Transverse colon (tissue), 3 donors: ENCODE data around the gene PDZRN3.

ENCODE experiments used
- CTCF ChIP-seq, 5 experiments: fragments of 200-600 bp in 3 of 5; fragments of 450-650 bp in 2 of 5; sonication (generic) in 3 of 5; IDR thresholded peaks; 1 replicate in 2 of 5; 2 replicates in 3 of 5; pipeline ENCODE4 v1.5.1; 2016 to 2017; ENCODE audit warnings: antibody characterized with exemption in 5 of 5, inconsistent platforms in 3 of 5, mild to moderate bottlenecking in 2 of 5, moderate library complexity in 1 of 5
- EP300 ChIP-seq: sonication (generic); formaldehyde crosslinking; IDR thresholded peaks from one replicate; pipeline ENCODE4 v1.6.1; 2017; ENCODE audit warnings: antibody characterized with exemption, low read depth
- POLR2A ChIP-seq: fragments of 450-650 bp; IDR thresholded peaks from one replicate; pipeline ENCODE4 v1.6.1; 2016; ENCODE audit warnings: antibody characterized with exemption, mild to moderate bottlenecking, moderate library complexity

GRCh38 chr3:73448761-73449301 lies 175.9 kb downstream of the PDZRN3 start:
- TF ChIP-seq CTCF (IDR thresholded peaks at IDR 0.05), result no peak
- TF ChIP-seq POLR2A, result no peak
- no peak for TF ChIP-seq EP300
